ENCODE data around the gene DEGS2.

The DEGS2 gene

GRCh38 chr14:100148837-100149731 is 10.4 kb downstream of the DEGS2 start:
- DNase-seq (ENCODE audit: low read depth in 2 of 2) = no peak

GRCh38 chr14:100147691-100148464 is 11.6 kb downstream of the DEGS2 start:
- no peak for DNase-seq (ENCODE audit: low read depth in 2 of 2)

- peak; percentile 35 to 50 for DNase-seq (ENCODE audit: low read depth in 2 of 2)
Measured at GRCh38 chr14:100147181-100147631, 12.2 kb downstream of the DEGS2 start.

- no peak for DNase-seq (ENCODE audit: low read depth in 2 of 2)
Measured at GRCh38 chr14:100146531-100147091, 12.8 kb downstream of the DEGS2 start.

GRCh38 chr14:100145682-100146464 is 13.6 kb downstream of the DEGS2 start:
- no peak for DNase-seq (ENCODE audit: low read depth in 2 of 2)

GRCh38 chr14:100144996-100145646 is 14.3 kb downstream of the DEGS2 start:
- DNase-seq (ENCODE audit: low read depth in 2 of 2) = no peak

GRCh38 chr14:100144645-100144995 is 14.8 kb downstream of the DEGS2 start:
- DNase-seq (ENCODE audit: low read depth in 2 of 2) = no peak

- DNase-seq (ENCODE audit: low read depth in 2 of 2) = no peak
Measured at GRCh38 chr14:100143934-100144333, 15.5 kb downstream of the DEGS2 start.

GRCh38 chr14:100143523-100143922 is 15.9 kb downstream of the DEGS2 start:
- no peak for DNase-seq (ENCODE audit: low read depth in 2 of 2)

GRCh38 chr14:100142073-100143040 is 17.1 kb downstream of the DEGS2 start:
- DNase-seq (ENCODE audit: low read depth in 2 of 2) = no peak

- no peak for DNase-seq (ENCODE audit: low read depth in 2 of 2)
Measured at GRCh38 chr14:100141098-100141497, 18.3 kb downstream of the DEGS2 start.

- DNase-seq (ENCODE audit: low read depth in 2 of 2) = no peak
Measured at GRCh38 chr14:100140452-100141078, 18.9 kb downstream of the DEGS2 start.

- DNase-seq (ENCODE audit: low read depth in 2 of 2) = no peak
Measured at GRCh38 chr14:100138955-100139354, 20.5 kb downstream of the DEGS2 start.

GRCh38 chr14:100138082-100138787 is 21.2 kb downstream of the DEGS2 start:
- DNase-seq (ENCODE audit: low read depth in 2 of 2) = no peak

GRCh38 chr14:100137173-100137572 is 22.3 kb downstream of the DEGS2 start:
- DNase-seq (ENCODE audit: low read depth in 2 of 2) = no peak

- no peak for DNase-seq (ENCODE audit: low read depth in 2 of 2)
Measured at GRCh38 chr14:100135784-100136183, 23.7 kb downstream of the DEGS2 start.

GRCh38 chr14:100135073-100135472 is 24.4 kb downstream of the DEGS2 start:
- DNase-seq (ENCODE audit: low read depth in 2 of 2) = no peak

- DNase-seq (ENCODE audit: low read depth in 2 of 2) = no peak
Measured at GRCh38 chr14:100134586-100134985, 24.9 kb downstream of the DEGS2 start.

All from stimulated activated CD8-positive, alpha-beta memory T cell treated with anti-CD3 and anti-CD28 coated beads, Interleukin-2, amount 100 ng/mL, for 1 hour (primary cell).